SU-DHL-6 (cell line): ENCODE measurements around the gene HCN4.

Source experiments
- H2AFZ ChIP-seq: fragments of 200-600 bp; sonication (generic); 2 replicates; pipeline ENCODE4 v1.6.1; 2014; ENCODE audit warnings: low read depth, mild to moderate bottlenecking, moderate library complexity, mixed read lengths, antibody characterized with exemption, low read length; ENCODE audit not compliant: severe bottlenecking
- H3F3A ChIP-seq: fragments of 200-600 bp; shearing (Covaris generic); 2 replicates; pipeline ENCODE4 v1.6.0; 2016; ENCODE audit warnings: antibody characterized with exemption, mild to moderate bottlenecking; ENCODE audit not compliant: insufficient read depth
- H3K27ac ChIP-seq: fragments of 200-600 bp; sonication (generic); 2 replicates; pipeline ENCODE4 v1.5.1; 2016; ENCODE audit warnings: low read depth, mild to moderate bottlenecking, low read length, moderate library complexity, mixed read lengths
- H3K27me3 ChIP-seq: fragments of 200-600 bp; sonication (generic), shearing (Covaris generic); 2 replicates; pipeline ENCODE4 v1.6.0; 2014; ENCODE audit warnings: mild to moderate bottlenecking, low read length
- H3K36me3 ChIP-seq: fragments of 200-600 bp; sonication (generic); 2 replicates; pipeline ENCODE4 v1.6.1; 2014; ENCODE audit warnings: mild to moderate bottlenecking, low read length, mixed read lengths
- H3K4me2 ChIP-seq: fragments of 300-600, 200-600 bp; shearing (Covaris generic), sonication (generic); 2 replicates; pipeline ENCODE4 v1.6.0; 2014; ENCODE audit warnings: low read length, low read depth, mild to moderate bottlenecking; ENCODE audit not compliant: poor library complexity, severe bottlenecking
- H3K4me3 ChIP-seq: fragments of 200-600 bp; sonication (generic); 2 replicates; pipeline ENCODE4 v1.5.1; 2014; ENCODE audit warnings: antibody characterized with exemption, low read length, mild to moderate bottlenecking, mixed read lengths; ENCODE audit not compliant: insufficient read depth, poor library complexity, severe bottlenecking
- H3K79me2 ChIP-seq: fragments of 200-600 bp; sonication (generic); 2 replicates; pipeline ENCODE4 v1.6.1; 2014; ENCODE audit warnings: mild to moderate bottlenecking, low read length, moderate library complexity; ENCODE audit not compliant: insufficient read depth
- H3K9ac ChIP-seq: fragments of 200-600 bp; sonication (generic); 2 replicates; pipeline ENCODE4 v1.7.0; 2014; ENCODE audit warnings: mild to moderate bottlenecking, low read length
- H3K9me2 ChIP-seq: fragments of 200-600 bp; sonication (generic); replicated peaks from 2 replicates; pipeline ENCODE4 v1.6.1; 2014; ENCODE audit warnings: low read length; ENCODE audit not compliant: insufficient read depth
- H3K9me3 ChIP-seq: fragments of 200-600 bp; sonication (generic); 2 replicates; pipeline ENCODE4 v1.6.1; 2014; ENCODE audit warnings: low read length, mixed read lengths; ENCODE audit not compliant: insufficient read depth
- H4K20me1 ChIP-seq: fragments of 200-600 bp; sonication (generic); 2 replicates; pipeline ENCODE4 v1.6.1; 2014; ENCODE audit warnings: low read depth, mild to moderate bottlenecking, antibody characterized with exemption, low read length, moderate library complexity, mixed read lengths
- CTCF ChIP-seq: fragments of 200-600 bp; sonication (generic); IDR thresholded peaks from one replicate; pipeline ENCODE4 v1.5.1; 2017; ENCODE audit warnings: antibody characterized with exemption, mild to moderate bottlenecking, low read length, moderate library complexity; ENCODE audit not compliant: insufficient read depth, poor library complexity, severe bottlenecking
- EZH2phosphoT487 ChIP-seq: fragments of 200-600 bp; sonication (generic), shearing (Covaris generic); conservative IDR thresholded peaks from 2 replicates; pipeline ENCODE4 v1.6.1; 2018; ENCODE audit warnings: mild to moderate bottlenecking, antibody characterized with exemption, low read length, moderate library complexity, mixed read lengths

HCN4 gene

GRCh38 chr15:73375755-73376305 is 7.1 kb upstream of the HCN4 start:
- no peaks in the 10 kb centered on the region for H4K20me1 ChIP-seq
- H3K4me2 ChIP-seq, result no peak overlapping the region
- no peaks in the 10 kb centered on the region for H3K9me2 ChIP-seq
- H3K4me3 ChIP-seq, result no peak overlapping the region
- TF ChIP-seq EZH2phosphoT487 (no peak), CTCF (no peak)
- no peak overlapping the region for H2AFZ ChIP-seq
- H3K79me2 ChIP-seq, result no peaks in the 10 kb centered on the region
- no peaks in the 10 kb centered on the region for H3F3A ChIP-seq
- no peak overlapping the region for H3K9ac ChIP-seq
- no peaks in the 10 kb centered on the region for H3K27me3 ChIP-seq
- no peak overlapping the region for H3K27ac ChIP-seq
- H3K36me3 ChIP-seq, result no peaks in the 10 kb centered on the region
- no peaks in the 10 kb centered on the region for H3K9me3 ChIP-seq

GRCh38 chr15:73375012-73375411 is 6.3 kb upstream of the HCN4 start:
- Histone ChIP-seq H3K27me3 (no peaks in the 10 kb centered on the region), H3K4me3 (no peak overlapping the region)

GRCh38 chr15:73374604-73375003 is 5.8 kb upstream of the HCN4 start:
- H3K9ac ChIP-seq, result no peak overlapping the region
- no peaks in the 10 kb centered on the region for H3K27me3 ChIP-seq
- H3K9me3 ChIP-seq, result no peaks in the 10 kb centered on the region
- no peaks in the 10 kb centered on the region for H4K20me1 ChIP-seq
- H2AFZ ChIP-seq, result no peak overlapping the region
- no peak overlapping the region for H3K4me3 ChIP-seq
- no peak overlapping the region for H3K27ac ChIP-seq
- H3K9me2 ChIP-seq, result no peaks in the 10 kb centered on the region
- H3K4me2 ChIP-seq, result no peak overlapping the region
- no peaks in the 10 kb centered on the region for H3K36me3 ChIP-seq
- TF ChIP-seq EZH2phosphoT487, result no peak
- no peak for TF ChIP-seq CTCF
- no peaks in the 10 kb centered on the region for H3K79me2 ChIP-seq
- H3F3A ChIP-seq, result no peaks in the 10 kb centered on the region

More at GRCh38 chr15:73375012-73375411, 6.3 kb upstream of the HCN4 start:
- Histone ChIP-seq H3K9me3 (no peaks in the 10 kb centered on the region), H4K20me1 (no peaks in the 10 kb centered on the region), H3K9me2 (no peaks in the 10 kb centered on the region), H3K36me3 (no peaks in the 10 kb centered on the region), H3F3A (no peaks in the 10 kb centered on the region), H3K9ac (no peak overlapping the region), H3K79me2 (no peaks in the 10 kb centered on the region), H3K27ac (no peak overlapping the region), H3K4me2 (no peak overlapping the region), H2AFZ (no peak overlapping the region)
- TF ChIP-seq CTCF (no peak), EZH2phosphoT487 (no peak)
